Measurements from ENCODE around the gene CENPB. TPM values are rescaled to one million over a fixed set of nuclear protein-coding genes. Genes with fewer than 3 reads are reported as not detected.

Gene CENPB
- total RNA-seq, 6 donors from 2014 or later = 56.6 to 125 (median 89.7) TPM

DNA sequence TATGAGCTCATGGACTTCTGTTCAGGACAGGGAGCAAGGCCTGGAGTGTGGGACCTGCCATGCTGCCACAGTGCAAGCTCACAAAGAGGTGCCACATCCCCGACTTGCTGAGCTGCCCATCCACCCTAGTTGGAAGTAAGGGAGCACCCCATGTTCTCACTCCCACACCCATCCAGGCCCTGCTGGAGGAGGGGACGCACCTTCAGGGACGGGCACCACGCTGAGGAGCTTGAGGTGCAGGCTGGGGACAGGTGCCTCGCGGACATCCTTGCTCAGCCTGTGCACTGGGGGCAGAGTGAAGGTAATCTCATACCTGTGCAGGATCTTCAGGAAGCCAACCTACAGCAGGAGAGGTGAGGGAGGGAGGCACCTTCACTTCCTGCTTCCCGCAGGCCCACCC lies 31.3 kb downstream of the CENPB start:
- H3K27ac ChIP-seq = no peak overlapping the region
- 43 to 92% methylated on average over 1 to 7 of the region's 7 CpGs for WGBS, 2 donors
- H3K4me3 ChIP-seq = no peak overlapping the region
- no peak for ATAC-seq (ENCODE audit: low FRiP score in 2 of 2)
- TF ChIP-seq EP300 (IDR thresholded peaks at IDR 0.05) (no peak), CTCF (IDR thresholded peaks at IDR 0.05) (no peak), POLR2A (IDR thresholded peaks at IDR 0.05) (no peak)
- no peaks in the 10 kb centered on the region for H3K27me3 ChIP-seq
- peaks cover 6 to 35% (median 12%) of the 10 kb centered on the region in 4 donors for H3K4me1 ChIP-seq
- H3K36me3 ChIP-seq = peaks cover 0 to 19% (median 16%) of the 10 kb centered on the region in 4 donors
- DNase-seq = peak in 1 of 2 donors; percentile 56
- H3K9me3 ChIP-seq = no peaks in the 10 kb centered on the region

DNA sequence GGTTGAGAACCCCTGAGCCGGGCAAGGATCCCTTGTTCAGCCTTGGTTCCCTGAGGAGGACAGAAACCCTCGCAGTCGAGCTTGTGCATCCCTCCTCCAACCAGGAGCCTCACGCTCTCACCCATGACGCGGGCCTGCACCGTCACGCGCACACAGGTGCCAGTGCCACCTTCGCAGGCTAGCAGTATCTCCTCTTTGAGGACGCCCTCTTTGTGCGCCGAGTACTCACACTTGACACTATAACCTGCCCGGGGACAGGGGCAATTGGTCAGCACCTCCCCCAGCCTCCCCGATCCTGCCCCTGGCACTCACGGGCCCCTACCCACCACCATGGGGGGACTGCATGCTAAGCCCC lies 32.3 kb downstream of the CENPB start:
- H3K4me3 ChIP-seq = no peak overlapping the region
- 84 to 90% methylated on average over 12 to 16 of the region's 16 CpGs for WGBS, 2 donors
- no peak for DNase-seq
- peaks cover 0 to 29% (median 21%) of the 10 kb centered on the region in 4 donors for H3K36me3 ChIP-seq
- H3K27ac ChIP-seq = peak overlapping the region in 1 of 4 donors; percentile 10
- no peaks in the 10 kb centered on the region for H3K9me3 ChIP-seq
- TF ChIP-seq EP300 (IDR thresholded peaks at IDR 0.05) = no peak
- TF ChIP-seq CTCF (IDR thresholded peaks at IDR 0.05) = no peak
- TF ChIP-seq POLR2A (IDR thresholded peaks at IDR 0.05) = no peak
- no peak for ATAC-seq (ENCODE audit: low FRiP score in 2 of 2)
- H3K27me3 ChIP-seq = no peaks in the 10 kb centered on the region
- H3K4me1 ChIP-seq = peaks cover 6 to 45% (median 12%) of the 10 kb centered on the region in 4 donors

- H3K27ac ChIP-seq = peak overlapping the region in 2 of 4 donors; percentile 34 to 38
- H3K36me3 ChIP-seq = peaks cover 0 to 35% (median 21%) of the 10 kb centered on the region in 4 donors
- no peak for TF ChIP-seq POLR2A (IDR thresholded peaks at IDR 0.05)
- TF ChIP-seq CTCF (IDR thresholded peaks at IDR 0.05) = no peak
- TF ChIP-seq POLR2AphosphoS5 (IDR thresholded peaks at IDR 0.05) = no peak
- no peak for TF ChIP-seq EP300 (IDR thresholded peaks at IDR 0.05)
- DNase-seq = peak in 1 of 2 donors; percentile 83
- no peak overlapping the region for H3K4me3 ChIP-seq
- H3K27me3 ChIP-seq = no peaks in the 10 kb centered on the region
- 70 to 82% methylated on average over 18 to 21 of the region's 26 CpGs for WGBS, 2 donors
- peaks cover 6 to 45% (median 12%) of the 10 kb centered on the region in 4 donors for H3K4me1 ChIP-seq
- H3K9me3 ChIP-seq = no peaks in the 10 kb centered on the region
- peak in 1 of 2 donors; percentile 5 for ATAC-seq (ENCODE audit: low FRiP score in 2 of 2)
Measured at GRCh38 chr20:3753501-3754275, 32.9 kb downstream of the CENPB start.

GRCh38 chr20:3753098-3753497 lies 33.4 kb downstream of the CENPB start:
- no peak overlapping the region for H3K4me3 ChIP-seq
- no peaks in the 10 kb centered on the region for H3K27me3 ChIP-seq
- H3K9me3 ChIP-seq = no peaks in the 10 kb centered on the region
- peak in 1 of 2 donors; percentile 67 for DNase-seq
- peak overlapping the region in 1 of 4 donors; percentile 34 for H3K27ac ChIP-seq
- ATAC-seq (ENCODE audit: low FRiP score in 2 of 2) = peak; percentile 73 to 83
- H3K36me3 ChIP-seq = peaks cover 0 to 41% (median 23%) of the 10 kb centered on the region in 4 donors
- TF ChIP-seq POLR2A (IDR thresholded peaks at IDR 0.05) (no peak), CTCF (IDR thresholded peaks at IDR 0.05) (peak; percentile 68 to 81 (median 74))
- WGBS, 2 donors = 52% methylated on average over 4 of the region's 4 CpGs
- H3K4me1 ChIP-seq = peaks cover 6 to 45% (median 12%) of the 10 kb centered on the region in 4 donors

- ATAC-seq (ENCODE audit: low FRiP score in 2 of 2) (peak in 1 of 2 donors; percentile 1), DNase-seq (no peak)
- no peak for TF ChIP-seq CTCF (IDR thresholded peaks at IDR 0.05)
- no peak for TF ChIP-seq POLR2A (IDR thresholded peaks at IDR 0.05)
- TF ChIP-seq POLR2AphosphoS5 (IDR thresholded peaks at IDR 0.05) = no peak
- TF ChIP-seq EP300 (IDR thresholded peaks at IDR 0.05) = no peak
- H3K36me3 ChIP-seq = peaks cover 0 to 48% (median 23%) of the 10 kb centered on the region in 4 donors
- no peaks in the 10 kb centered on the region for H3K9me3 ChIP-seq
- peaks cover 6 to 45% (median 12%) of the 10 kb centered on the region in 4 donors for H3K4me1 ChIP-seq
- H3K27me3 ChIP-seq = no peaks in the 10 kb centered on the region
- 55 to 65% methylated on average over 10 to 13 of the region's 13 CpGs for WGBS, 2 donors
- no peak overlapping the region for H3K27ac ChIP-seq
- peak overlapping the region in 3 of 4 donors; percentile 41 to 49 (median 48) for H3K4me3 ChIP-seq
Measured at GRCh38 chr20:3752386-3752759, 34.2 kb downstream of the CENPB start.
